ENCODE data around the gene PPP1R36.
A peak's percentile ranks its signal among the peaks of the same experiment; 100 is the strongest.
"Not testable (repeated sequence)": the region's sequence is repeated elsewhere in the genome, so short reads cannot be mapped to it uniquely, and the experiment has no call there.

PPP1R36 gene

DNA sequence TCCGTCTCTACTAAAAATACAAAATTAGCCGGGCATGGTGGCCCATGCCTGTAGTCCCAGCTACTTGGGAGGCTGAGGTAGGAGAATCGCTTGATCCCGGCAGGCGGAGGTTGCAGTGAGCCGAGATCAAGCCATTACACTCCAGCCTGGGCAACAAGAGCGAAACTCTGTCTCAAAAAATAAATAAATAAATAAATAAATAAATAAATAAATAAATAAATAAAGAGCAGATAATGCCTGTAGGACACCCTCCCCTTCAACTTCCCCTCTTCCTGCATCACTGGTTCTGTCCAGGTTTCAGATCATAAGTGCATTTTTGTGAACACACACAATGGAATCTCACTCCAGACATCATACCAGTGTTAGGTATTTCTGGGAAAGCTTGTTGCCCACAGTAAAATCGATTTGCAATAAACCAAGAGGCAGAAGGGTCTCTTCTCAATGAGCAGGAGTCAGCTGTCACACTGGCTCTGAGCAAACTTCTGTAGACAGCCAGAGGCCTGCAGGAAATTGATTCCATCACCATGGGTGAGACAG lies 68.2 kb downstream of the PPP1R36 start:
- peak; percentile 20 for DNase-seq

DNA sequence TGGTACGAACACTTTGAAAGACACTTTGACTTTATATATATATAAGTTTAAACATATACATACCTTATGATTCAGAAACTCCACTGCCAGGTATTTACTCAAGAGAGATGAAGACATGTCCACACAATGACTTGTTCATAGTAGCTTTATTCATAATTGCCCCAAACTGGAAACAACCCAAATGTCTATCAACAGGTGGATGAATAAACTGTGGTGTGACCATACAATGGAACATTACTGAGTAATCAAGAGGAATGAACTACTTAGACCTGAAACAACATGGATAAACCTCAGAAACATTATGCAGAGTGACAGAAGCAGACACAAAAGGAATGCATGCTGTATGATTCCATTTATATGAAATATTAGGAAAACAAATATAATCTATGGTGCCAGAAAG lies 71.1 kb downstream of the PPP1R36 start:
- DNase-seq = no peak

DNA sequence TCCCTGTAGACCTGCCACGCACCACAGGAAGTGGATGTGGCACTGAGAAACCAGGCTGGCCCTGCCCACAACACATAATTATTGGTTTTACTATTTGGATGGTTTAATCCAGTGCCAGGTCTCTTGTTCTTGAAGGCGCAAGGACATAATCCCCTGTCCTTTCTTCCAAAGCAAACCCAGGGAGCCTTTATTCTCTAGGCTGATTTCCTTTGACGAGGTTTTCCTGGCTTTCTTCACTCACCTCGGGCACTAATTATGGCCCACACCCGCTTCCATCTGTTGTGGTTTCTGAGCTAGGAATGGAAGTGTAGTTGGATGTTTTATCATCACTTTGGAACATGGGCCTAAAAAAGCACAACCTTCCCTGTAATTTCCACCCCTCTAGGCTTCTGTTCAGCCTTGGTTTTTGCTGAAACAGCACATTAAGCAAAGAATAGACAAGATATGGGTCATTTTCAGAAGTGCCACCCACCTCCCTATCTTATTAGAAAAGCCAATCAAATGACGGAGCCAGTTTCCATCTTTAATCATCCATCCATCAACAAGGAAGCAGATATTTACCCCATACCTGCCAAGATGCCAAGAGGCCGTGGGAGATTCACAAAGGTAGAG lies 73.9 kb downstream of the PPP1R36 start:
- no peak for DNase-seq

DNA sequence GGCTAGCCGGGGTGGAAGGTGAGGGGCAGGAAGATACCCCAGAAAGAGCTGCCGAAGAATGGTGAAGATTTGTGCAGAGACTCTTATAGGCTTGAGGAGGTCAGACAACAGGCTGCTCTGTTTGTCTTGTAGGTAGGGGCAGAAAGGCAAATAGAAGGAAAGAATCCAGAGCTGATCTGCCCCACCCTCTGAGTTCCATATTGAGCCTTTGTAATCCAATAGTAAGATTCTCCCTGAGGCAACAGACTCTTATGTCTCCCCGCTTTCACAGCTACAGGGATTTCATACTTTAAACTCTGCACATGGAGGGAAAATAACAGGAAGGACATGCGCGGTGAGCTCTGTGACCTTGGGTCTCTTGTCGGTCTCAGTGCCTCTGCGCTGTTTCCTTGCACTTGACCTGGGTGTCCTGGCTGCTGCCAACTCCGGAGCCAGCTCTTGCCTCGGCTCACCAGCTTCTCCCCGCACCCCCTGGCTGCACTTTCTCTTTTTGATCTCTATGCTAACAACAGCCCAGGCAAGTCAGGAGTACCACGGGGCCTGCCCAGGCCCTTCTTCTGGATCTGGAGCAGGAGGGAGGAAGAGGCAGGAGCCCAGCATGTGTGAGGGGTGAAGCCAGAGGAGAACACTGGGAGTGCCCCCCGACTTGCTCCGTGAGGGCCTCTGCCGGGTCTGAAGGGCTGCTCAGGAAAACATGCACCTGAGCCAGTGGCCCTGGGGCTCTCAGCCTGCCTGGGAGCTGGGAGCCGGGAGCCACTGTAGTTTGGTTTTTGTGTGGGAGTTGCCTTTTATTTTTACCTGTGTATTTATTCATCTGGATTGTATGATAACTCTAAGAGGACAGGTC lies 75.8 kb downstream of the PPP1R36 start:
- DNase-seq = no peak

DNA sequence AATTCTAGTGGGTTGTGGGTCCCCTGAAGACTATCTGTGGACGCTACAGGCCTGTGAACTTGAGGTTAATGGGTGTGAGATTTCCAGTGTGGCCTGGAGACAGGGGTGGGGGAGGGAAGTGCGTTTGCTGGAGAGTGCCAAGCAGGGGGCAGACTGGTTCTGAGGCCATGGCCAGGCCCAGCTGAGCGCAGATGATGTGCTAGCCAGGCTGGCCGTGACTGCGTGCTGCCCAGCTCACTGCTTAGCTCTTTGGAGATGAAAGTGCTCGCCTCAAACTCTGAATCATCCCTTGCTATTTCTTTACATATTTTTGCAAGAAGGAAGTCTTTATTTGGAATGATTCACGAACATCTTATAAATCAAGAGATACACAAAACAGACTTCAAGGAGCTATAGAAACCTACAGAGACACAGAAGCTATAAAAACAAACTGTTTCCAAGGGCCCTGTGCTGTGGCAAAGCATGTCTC lies 79.2 kb downstream of the PPP1R36 start:
- peak; percentile 96 for DNase-seq

DNA sequence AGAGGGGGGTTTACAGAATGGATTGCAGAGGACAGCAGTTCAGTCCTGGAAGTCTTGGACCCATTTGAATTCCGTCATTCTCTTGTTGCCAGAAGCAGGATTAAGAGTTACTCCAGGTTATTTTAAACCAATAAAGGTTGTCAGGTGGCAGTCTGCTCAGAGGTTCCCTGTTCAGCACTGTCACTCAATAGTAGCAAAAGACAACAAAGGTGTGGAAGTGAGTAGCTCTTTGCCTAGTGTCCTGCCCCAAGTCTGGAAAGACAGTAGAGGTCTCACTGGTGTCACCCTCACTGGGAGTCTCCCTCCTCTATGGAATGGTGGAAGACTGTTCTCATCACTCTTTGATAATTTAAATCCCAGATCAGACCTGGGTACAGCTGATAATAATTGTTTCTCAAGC lies 81.0 kb downstream of the PPP1R36 start:
- DNase-seq = no peak

DNA sequence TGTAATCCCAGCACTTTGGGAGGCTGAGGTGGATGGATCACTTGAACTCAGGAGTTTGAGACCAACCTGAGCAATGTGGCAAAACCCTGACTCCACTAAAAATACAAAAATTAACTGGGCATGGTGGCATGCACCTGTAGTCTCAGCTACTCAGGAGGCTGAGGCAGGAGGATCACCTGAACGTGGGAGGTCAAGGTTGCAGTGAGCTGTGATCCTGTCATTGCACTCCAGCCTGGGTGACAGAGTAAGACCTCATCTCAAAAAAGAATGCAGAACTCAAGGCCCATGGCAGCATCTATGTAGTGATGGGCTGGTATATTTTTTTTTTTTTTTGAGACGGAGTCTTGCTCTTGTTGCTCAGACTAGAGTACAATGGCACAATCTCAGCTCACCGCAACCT lies 81.5 kb downstream of the PPP1R36 start:
- not testable (repeated sequence) for DNase-seq

DNA sequence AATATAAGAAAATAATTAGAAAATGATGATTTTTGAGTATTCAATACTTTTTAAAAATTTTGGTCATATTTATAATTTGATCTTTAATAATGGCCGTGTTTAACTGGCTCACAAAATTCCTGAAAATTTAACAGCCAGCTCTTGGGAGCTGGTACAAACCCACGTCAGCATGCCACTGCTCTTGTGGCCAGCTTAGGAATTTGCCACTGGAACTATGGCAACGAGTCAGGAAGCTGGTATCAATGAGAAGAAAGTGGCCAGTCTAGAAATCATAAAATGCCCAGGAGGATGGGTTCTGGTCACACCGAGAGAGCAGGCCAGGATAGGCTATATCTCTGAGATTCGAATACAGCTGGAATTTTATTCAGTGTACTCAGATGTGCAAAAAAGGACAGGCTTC lies 82.3 kb downstream of the PPP1R36 start:
- DNase-seq = peak; percentile 58

DNA sequence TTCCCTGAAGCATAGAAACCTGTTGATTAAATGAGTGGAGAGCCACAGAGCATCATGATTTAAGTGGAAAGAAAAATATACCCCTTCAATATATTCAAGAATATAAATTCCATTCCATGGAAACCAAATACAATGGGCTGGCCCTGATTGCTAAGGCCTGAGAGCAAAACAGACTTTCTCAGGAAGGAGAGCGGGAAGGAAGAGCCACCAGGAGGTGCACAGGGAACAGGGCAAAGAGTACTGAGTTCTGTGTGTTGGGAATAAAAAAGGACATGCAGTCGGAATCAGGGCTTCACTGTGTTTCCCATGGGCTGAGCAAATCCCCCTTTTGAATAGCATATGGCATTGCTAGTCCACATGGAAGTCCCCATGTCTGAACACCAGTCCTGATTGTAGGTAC lies 84.8 kb downstream of the PPP1R36 start:
- no peak for DNase-seq

DNA sequence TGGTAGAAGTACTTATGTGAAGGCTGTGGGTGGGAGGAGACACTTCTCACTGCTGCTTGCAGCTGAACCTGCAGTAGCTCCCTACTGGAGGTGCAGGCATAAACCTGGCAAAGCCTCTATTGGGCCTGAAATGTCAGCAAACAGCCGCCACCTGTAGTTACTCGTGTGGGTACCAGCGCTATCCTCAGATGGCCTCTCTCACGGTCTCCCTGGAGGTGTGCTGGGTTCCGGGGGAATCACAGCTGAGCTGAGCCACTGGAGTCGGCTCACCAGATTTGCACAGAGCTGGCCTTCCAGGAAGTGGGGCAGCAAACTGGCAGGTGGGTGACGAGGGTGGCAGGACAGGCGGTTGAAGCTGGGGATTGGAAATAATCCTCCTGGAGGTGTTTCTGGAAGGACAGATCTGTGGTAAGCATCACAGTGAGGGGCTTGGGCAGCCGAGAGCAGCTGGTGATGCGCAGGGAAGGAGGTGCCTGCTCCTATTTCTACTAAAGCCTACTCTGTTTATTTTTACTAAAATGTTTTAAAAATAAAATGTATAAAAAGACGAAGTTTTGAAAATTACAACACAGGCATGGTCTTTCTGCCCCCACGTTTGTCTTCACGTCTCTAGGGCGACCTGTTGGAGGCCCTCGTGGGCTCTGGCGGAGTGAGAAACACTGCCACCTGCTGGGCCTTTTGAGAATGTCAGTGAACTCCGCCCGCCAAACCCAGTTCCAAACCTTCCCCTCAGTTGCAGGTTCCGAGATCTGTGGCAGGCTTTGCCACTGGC lies 86.6 kb downstream of the PPP1R36 start:
- DNase-seq = peak; percentile 69

DNA sequence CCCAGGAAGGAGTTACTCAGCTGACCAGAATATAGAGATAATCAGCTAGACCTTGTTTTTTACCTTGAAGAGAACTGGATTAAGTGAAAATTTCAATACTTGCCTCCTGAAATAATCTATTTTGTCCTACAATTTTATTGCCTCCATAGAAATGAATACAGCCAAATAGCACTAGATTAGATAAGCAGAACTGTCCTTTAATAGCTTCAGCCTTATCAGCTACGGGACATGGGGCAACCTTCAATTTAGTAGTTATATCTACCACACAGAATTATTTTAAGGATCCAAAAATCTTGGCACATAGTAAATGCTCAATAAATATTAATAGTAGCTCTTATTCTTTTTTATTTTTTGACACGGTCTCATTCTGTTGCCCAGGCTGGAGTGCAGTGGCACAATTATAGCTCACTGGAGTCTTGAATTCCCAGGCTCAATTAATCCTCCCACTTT lies 87.2 kb downstream of the PPP1R36 start:
- DNase-seq = no peak

DNA sequence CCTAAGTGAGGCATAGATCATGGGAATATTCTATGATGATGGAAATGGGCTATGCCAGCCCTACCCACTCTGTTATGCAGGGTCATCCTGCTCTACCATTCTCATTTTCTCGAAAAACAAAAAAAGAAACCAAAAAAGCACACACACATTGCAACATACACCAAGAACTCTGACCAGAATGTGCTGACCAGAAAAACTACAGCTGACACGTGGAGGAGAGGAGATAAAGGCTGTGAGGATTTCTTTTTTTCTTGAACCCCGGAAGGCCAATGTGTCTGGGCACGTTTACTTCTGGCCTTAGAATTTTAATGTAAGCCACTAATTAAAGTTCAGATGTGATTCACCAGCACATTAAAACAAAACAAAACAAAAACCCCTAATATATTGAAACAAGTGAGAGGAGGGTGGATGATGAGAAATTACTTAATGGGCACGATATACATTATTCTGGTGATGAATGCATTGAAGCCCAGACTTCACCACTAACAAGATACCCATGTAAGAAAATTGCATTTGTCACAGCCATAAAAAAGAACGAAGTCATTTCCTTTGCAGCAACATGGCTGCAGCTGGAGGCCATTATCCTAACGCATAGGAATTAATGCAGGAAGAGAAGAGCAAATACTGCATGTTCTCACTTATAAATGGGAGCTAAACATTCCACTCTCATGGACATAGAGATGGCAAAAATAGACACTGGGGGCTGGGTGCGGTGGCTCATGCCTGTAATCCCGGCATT lies 88.1 kb downstream of the PPP1R36 start:
- no peak for DNase-seq

DNA sequence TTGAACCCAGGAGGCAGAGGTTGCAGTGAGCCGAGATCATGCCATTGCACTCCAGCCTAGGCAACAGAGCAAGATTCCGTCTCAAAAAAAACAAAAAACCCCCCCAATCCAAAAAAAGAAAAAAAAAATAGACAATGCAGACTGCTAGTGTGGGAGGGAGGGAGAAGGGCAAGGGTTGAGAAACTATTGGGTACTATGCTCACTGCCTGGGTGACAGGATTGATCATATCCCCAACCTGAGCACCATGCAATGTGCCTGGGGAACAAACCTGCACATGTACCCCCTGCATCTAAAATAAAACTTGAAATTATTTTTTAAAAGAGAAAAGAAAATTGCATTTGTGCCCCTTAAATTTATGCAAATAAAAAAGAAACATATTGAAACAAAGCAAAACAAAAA lies 88.9 kb downstream of the PPP1R36 start:
- DNase-seq = no peak

All from EL (cell line).